HG02642 (cell line): ENCODE measurements around the gene DCST2.

Experiments used
- ATAC-seq: cut with Tn5 transposase; IDR thresholded peaks from one replicate; pipeline ENCODE4 v1.9.1; 2021; ENCODE audit warnings: mild to moderate bottlenecking; ENCODE audit not compliant: unreplicated experiment, poor library complexity

DCST2 gene

GRCh38 chr1:155030243-155030795, 3.3 kb downstream of the DCST2 start:
- ATAC-seq, result no peak

GRCh38 chr1:155029513-155030242, 3.9 kb downstream of the DCST2 start:
- ATAC-seq, result no peak

GRCh38 chr1:155026588-155026987, 7.0 kb downstream of the DCST2 start:
- no peak for ATAC-seq

GRCh38 chr1:155026154-155026553, 7.4 kb downstream of the DCST2 start:
- ATAC-seq, result no peak

- no peak for ATAC-seq
Observed at GRCh38 chr1:155024315-155024714, 9.3 kb downstream of the DCST2 start.

- no peak for ATAC-seq
Observed at GRCh38 chr1:155023627-155024026, 10.0 kb downstream of the DCST2 start.

- ATAC-seq, result no peak
Observed at GRCh38 chr1:155022927-155023236, 10.7 kb downstream of the DCST2 start.

- ATAC-seq, result no peak
Observed at GRCh38 chr1:155022136-155022926, 11.2 kb downstream of the DCST2 start.

- ATAC-seq, result no peak
Observed at GRCh38 chr1:155019377-155020245, 14.0 kb downstream of the DCST2 start.

GRCh38 chr1:155018617-155019348, 14.8 kb downstream of the DCST2 start:
- ATAC-seq, result no peak

GRCh38 chr1:155017946-155018316, 15.7 kb downstream of the DCST2 start:
- no peak for ATAC-seq

GRCh38 chr1:155017041-155017945, 16.3 kb downstream of the DCST2 start:
- ATAC-seq, result peak; percentile 81

GRCh38 chr1:155016231-155016831, 17.2 kb downstream of the DCST2 start:
- ATAC-seq, result no peak

GRCh38 chr1:155015527-155016230, 17.9 kb downstream of the DCST2 start:
- no peak for ATAC-seq

GRCh38 chr1:155014709-155015508, 18.7 kb downstream of the DCST2 start:
- no peak for ATAC-seq

- ATAC-seq, result no peak
Observed at GRCh38 chr1:155013632-155014031, 19.9 kb downstream of the DCST2 start.
